Measurements from ENCODE around the gene PIEZO1.

The PIEZO1 gene

DNA sequence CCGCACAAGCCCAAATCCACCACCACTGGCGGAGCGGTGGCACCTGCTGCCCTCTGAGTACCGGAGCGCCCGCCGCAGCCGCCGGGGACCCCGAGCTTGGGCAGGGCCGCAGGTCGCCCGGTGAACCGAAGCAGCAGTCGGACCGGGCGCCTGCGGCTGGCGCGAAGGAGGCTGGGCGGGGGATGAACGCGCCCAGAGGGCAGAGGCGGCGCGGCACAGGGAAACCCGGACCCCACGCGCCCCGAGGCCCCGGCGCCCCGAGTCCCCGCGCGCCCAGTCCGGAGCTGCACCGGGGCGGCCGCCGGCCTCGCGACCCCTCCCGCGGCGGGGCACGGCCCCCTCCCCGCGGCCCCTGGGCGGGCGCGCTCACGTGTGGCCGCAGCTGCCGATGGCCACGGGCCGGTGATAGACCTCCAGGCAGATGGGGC, 79.2 kb downstream of the PIEZO1 start:
- DNase-seq (ENCODE audit: low spot score), result no peak

DNA sequence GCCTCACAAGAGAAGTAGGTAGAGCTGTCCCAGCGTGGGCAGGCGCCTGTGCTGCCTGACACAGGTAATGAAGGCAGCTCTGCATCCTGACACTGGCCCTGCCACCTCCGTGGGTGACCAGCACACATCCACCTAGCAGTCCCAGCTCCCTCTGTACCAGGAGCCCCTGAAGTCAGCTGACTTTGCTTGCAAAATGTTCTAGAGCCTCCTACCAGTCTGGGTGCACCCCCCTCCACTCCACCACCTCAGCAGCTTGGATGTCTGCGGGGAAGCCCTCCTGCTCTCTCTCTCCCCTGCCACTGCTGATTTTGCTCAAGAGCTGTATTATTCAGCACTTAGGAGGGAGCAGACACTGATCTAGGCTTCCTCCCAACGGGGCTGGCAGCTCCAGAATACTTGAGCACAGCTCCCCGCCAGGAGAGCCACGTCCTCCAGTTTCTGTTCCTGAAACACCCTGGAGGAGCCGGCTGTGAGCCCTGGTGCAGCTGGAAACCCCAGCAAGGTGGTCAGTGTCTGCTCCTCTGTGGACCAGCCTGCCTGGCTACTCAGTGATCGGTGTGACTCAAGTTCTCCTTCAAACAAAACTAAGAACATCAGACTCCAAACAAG, 79.8 kb downstream of the PIEZO1 start:
- DNase-seq (ENCODE audit: low spot score), result no peak

DNA sequence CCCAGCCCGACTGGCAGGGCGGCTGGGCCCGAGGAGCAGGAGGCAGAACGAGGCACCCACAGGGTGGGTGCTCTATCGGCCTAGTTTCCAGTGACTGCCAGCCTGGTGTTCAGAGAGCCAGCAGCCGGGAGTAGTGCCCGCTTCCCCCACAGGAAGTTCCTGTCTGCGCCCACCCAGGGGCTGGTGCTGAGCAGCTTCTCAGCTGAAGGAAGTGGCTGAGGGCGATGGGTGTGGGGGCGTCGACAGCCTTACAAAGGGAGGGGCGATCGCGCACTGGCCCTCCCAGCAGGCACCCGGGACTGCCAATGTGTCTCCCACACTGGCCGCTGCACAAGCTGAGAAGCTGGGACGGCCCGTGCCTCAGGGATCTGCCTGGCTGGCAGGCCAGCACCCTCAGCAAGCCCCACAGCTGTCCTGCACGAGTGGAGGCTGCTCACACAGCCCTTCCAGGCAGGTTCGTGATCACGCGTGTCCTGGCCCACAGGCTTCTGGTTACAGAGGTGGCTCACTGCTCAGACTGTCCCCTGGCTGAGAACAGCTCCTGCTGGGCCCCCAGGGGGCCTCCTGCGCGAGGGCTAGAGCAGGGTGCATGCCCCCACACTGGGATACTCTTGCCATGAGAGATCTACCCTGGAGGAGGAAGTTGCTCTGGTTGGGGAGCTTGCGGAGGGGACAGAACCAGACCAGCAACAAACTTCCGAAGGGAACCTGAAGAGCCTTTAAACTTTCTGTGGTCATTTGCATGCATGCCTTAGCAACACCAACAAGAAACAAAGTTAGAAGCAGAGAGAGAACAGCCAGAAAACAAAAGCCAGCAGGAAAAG, 81.3 kb downstream of the PIEZO1 start:
- no peak for DNase-seq (ENCODE audit: low spot score)

DNA sequence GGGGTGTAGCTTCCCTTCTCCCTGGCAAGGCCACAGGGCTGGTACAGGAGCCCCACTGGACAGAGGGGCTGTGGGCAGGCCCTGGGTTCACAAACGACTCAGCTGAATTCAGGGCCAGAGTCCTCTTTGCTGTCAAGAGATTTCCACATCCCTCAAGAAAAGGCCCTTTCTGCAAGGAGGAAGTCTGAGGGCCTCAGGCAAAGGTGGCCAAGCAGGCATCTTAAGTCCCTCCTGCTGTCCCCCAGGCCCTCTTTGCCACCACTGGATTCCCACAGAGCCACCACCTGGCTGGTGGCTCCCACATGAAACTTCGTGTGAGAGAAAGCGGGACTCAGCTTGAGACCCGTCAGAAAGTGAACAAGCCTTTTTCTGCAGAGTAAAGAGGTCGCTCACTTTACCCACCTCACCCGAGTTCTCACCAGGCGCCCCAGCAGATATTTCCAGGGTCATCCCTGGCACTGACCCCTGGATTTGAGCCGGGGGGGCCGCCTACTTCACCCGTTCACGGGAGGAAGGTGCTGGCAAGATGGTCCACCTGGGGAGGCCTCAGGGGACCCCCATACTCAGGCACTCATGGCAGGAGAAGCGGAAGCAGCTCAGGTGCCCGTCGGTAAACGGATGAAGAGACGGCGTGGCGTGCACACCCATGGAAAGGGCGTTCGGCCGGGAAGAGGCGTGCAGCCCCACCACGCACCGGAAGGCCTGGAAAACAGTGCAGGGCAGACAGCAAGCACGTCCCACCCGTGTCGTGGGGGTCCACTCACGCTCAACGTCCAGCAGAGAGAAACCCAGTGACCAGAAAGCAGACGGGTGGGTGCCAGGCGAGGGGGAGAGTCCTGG, 82.4 kb downstream of the PIEZO1 start:
- DNase-seq (ENCODE audit: low spot score), result no peak

DNA sequence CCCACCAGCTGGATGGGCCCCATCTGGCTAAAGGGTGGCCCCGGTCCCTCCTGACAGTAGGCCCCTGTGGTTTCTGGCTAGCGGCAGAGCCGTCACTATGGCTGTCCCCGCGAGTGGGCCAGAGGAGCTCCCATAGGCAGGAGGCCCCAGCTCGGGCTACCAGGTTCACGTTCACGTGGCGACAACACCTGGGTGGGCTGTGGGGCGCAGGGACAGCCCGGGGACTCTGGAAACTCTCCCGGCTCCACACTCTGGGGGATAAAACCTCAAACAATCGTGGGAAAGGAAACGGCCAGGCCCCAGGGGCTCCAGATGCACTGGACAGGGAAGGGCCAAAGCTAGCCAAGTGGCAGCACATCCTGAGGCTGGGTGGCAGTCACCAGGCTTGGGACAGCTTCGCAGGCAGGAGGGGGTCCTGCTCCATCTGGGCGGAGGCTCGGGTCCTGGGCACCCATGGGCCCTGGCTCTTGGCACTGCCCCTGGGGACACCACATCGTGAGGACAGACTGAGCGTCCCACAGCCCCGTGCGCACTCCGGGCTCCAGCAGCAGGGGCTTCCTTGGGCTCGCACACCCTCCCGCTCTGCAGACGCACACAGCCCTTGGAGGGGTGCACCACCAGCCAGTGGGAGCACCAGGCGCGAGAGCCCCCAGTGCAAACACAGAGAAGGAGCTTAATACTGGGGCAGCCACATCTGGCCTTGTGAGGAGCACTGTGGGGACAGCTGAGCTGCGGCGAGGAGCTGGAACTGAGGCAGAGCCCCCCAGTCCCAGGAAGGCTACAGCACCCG, 83.2 kb downstream of the PIEZO1 start:
- DNase-seq (ENCODE audit: low spot score), result no peak

DNA sequence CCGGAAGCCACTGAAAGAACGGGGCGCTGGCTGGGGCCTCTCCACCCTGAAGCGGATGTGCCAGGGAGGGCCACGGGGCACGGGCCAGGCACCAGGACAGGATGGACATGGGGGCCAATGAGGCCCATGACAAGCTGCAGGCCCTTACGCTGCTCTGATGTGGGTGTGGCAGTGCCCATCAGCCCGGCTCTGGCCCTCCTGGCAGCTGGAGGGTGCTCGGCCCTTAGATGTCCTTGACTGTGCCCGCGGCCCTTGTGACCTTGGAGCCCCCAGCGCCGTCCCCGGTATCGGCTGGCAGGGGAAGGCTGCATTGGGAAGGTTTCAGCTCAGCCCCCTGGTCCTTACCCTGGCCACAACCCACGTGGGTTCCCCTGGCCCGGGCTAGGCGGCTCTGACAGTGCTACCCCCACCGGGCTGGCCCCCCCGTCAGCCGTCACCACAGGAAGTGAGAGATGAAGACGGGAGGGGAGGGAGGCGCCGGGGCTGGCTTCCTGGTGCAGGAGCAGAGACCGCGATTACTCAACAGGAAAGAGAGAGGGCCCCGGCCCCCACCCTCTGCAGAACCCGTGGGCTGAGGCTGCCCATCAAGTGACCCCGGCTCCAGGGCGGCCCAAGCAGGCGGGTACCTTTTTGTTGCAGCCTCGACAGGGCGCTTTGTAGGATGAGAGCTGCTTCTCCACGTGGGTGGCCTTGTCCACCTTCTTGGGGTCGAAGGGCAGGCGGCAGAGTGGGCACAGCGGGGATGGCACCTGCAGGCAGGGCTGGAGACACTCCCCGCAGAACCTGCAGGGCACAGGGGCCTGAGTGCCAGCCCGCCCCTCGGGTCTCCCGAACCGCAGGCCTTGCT, 84.2 kb downstream of the PIEZO1 start:
- no peak for DNase-seq (ENCODE audit: low spot score)

DNA sequence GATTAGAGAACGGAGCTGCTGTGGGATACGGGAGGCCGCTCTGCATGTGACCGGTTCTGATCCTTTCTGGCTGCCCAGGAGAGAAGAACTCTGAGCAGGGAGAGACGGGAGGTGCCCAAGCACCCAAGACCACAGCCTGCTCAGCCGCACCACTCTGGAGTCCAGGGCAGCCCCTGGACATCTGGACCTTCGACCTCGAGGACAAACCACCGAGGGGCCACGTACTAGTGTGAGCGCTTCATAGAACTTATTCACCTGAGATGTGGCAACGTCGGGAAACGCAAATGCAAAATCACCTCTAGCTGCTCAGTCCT, 84.7 kb downstream of the PIEZO1 start:
- no peak for DNase-seq (ENCODE audit: low spot score)

DNA sequence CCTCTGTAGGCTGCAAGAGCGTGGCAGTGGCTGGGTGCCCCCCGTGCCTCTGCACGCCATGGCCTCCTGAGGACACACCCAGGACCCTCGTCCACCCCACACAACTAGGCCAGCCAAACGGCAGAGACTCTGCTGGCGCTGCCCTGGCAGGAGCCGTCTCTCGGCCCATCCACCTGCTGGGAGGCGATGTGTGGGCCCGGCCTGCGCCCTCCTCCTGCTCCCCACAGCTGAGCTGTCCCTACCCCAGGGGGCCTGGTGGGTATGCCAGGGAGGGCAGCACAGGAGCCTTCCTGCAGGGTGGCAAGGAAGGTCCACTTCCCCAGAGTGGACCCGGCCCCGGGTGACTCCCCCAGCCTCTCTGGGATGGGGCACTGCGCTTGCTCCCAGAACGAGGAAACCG, 85.8 kb downstream of the PIEZO1 start:
- DNase-seq (ENCODE audit: low spot score), result no peak

DNA sequence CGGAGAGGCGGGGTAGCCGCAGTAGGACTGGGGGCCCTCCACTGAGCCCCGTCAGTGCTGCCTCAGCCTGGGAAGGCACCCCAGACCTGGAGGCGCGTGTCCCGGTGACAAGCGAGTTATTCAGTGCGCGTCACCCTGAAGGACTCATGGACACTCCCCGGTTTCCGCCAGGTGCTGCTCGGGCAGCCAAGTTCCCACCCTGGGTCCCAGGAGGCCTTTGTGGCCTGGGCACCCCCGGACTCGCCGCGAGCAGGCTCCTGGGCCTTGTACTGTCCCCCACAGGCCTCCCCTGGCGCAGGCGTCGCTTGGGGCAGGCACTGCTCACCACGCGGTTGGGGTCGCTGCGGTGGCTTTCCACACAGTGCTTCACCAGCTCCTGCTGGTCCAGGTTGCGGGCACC, 86.4 kb downstream of the PIEZO1 start:
- DNase-seq (ENCODE audit: low spot score), result no peak

DNA sequence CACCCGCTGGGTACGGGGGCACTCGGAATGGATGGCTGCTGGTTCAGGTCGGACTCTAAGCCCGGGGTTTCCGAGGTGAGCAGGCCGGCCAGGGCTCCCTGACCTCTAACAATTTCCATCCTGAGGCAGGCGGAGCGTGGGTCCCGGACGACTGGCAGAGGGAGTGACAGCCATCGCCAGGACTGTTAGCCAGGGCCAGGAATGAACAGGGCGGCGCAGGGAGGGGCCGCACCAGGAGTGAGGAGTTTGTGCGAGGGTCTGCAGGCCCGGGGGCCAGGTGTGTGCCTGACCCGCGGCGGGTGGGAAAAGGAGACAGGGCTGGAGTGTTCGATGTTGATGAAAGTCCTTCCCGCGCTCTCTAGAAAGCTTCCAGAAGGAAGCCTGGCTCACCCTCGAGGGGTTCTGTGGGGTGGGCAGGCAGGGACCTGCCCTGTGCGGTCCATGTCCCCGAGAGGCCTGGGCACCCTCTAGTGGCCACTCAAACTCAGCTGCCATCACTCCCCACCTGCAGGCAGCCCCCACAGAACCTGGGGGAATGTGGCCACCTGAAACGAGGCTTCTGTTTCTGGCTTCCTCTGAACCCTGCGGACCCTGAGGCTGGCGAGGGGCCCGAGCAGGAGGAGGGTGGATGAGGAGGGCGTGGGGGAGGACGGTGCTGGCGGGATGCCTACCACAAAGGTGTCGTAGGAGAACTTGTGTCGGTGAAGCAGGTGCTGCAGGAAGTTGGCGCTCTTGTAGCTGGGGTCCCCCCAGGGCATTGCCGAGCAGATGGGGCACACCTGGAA, 87.0 kb downstream of the PIEZO1 start:
- no peak for DNase-seq (ENCODE audit: low spot score)

DNA sequence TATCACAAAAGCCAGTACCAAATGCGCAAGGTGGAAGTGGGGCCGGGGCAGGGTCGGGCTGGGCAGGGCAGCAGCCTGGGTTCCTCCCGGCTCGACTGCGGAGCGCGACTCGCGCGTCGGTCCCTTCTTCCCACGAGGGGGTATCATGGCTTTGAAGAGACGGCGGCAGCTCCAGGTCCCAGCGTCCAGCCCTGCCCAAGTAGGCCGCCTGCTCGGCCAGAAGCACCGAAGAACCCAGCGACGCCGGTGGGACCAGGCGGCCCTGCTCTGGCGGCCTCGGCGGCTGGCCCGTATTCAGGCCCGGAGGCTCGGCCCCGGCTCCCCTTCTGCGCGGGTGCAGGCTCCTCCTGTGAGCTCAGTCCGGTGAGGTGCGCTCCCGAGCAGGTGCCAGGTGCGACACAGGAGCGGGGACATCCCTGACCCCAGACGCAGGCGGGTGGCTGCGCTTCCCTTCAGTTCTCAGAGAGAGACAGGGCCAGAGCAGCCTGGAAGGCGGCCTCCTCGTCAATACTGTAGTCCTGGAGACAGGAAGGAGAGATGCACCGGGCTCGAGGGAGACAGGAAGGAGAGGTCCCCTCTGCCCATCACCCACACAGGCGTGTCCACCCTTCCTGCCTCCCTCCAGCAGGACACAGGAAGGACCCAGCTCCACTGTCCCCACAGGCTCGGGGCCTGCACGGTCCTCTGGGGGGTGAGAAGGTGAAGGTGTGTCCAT, 87.7 kb downstream of the PIEZO1 start:
- no peak for DNase-seq (ENCODE audit: low spot score)

DNA sequence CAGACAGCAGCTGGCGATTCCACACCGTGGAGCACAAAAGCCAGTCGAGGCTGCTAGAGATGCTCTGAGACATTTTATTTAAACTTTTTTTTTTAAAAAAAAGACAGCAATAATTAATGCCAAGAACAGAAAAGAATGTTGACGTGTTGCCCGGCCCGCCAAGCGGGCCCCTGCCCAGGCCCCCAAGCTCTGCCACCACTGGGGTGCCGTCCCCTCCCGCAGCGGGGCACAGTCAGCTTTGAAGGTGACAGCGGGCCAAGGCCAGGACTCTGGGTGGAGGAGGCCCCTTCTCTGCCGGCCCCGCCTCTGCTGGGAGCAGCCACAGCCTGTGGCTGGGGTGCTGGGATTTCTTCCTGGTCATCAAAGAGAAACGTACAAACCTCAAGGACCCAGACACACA, 88.6 kb downstream of the PIEZO1 start:
- DNase-seq (ENCODE audit: low spot score), result no peak

DNA sequence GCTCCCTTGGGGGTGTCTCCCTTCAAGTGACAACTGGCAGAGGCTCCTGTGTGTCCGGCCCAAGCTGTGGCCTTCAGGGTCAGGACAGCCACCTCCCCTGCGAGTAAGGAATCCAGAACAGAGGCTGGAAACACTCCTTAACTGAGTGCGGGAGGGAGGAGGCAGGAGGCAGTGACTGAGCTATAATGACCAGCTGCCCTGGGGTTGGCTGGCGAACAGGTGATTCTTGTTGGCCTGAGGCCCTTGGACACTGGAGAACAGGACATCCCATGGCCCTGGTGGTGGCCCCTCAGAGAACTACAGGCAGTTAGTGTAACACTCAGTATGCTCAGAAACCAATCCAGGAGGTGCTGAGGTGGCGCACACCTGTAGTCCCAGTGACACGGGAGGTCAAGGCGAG, 89.3 kb downstream of the PIEZO1 start:
- no peak for DNase-seq (ENCODE audit: low spot score)

DNA sequence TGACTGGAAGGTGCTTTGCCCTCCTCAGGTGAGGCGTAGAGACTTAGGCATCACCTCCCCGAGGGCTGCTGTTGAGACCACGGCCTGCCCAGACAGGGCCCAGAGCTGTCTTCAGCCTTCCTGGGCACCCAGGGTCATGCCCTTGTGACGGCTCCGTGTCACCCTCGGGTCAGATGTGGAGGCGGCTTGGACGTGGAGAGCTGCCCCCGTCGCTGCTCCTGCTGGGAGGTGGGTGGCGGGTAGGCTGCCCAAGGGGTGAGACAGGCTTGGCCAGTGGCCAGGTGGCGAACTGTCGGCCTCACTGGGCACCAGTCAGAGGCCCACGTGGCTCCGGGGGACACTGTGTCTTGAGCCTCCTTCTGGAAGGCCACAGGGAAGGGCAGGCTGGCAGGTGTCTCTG, 89.8 kb downstream of the PIEZO1 start:
- DNase-seq (ENCODE audit: low spot score), result no peak

DNA sequence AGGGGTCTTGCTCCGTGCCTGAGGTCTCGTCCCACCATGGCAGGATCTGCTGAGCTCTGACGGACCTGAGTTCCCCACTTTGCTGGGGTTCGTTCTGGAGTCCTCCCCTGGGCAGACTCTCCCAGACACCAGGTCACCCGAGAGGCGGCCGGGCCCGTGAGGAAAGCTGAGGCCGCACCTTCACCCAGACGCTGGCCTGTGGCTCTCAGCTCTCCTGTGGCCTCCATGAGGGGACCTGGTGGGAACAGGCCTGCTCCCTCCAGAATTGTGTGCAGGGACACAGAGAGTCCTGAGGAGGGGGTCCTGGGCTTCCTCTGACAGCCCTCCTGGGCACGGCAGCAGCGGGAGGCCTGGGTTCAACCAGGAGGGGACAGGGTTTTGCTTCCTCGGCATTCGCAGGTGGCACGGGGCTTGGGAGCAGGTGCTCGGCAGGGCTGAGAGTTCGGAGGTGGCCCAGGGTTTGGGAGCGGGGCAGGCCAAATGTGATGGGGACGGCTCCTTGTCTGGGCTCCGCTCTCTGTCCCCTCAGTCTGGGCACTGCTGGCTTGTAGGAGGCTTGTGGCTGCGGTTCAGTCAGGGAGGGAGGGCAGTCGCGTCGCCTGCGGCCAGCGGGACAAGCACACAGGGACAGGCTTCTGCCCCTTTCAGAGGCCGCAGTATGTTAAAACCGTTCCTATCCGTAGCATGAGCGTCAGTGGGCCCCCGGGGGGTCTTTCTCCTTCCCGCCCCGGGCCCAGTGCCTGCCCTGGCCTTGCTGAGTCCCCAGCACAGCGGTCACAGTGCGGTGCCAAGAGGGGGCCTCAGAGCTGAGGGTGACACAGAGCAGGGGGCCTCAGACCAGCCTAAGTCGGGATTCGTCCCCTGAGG, 90.6 kb downstream of the PIEZO1 start:
- DNase-seq (ENCODE audit: low spot score), result no peak

DNA sequence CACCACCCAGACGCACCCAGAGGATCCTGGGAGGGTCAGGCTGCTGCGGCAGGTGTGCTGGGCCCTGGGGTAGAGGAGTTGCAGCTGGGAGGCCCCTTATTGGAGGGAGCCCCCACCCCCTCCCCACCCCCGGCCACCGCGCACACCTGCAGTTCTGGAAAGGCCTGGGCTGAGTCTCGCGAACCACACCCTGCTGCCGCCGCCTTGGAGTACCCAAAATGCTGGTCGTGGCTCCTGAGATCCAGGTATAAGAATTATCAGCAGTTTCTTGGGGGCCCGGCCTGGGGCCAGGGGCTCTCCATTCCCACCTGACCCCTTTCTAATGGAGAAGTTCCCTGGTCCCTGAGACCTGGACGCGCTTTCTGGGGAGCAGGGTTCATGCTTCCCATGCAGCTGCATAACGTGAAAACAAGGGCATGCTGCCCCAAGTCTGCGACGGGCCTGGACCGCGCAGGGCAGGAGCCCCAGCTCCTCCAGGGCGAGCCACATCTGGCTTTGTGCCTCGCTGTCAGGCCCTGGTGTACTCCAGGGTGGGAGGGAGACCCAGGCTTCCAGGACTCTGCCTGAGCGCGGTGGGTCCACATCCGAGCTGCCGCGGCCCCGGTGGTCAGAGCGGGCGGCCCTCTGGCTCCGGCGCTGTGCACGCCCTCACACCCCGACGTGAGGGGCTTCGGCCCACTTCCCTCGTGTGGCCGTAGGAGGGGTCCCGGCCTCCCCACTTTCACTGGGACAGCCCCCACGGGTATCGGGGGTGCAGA, 91.4 kb downstream of the PIEZO1 start:
- DNase-seq (ENCODE audit: low spot score), result no peak

DNA sequence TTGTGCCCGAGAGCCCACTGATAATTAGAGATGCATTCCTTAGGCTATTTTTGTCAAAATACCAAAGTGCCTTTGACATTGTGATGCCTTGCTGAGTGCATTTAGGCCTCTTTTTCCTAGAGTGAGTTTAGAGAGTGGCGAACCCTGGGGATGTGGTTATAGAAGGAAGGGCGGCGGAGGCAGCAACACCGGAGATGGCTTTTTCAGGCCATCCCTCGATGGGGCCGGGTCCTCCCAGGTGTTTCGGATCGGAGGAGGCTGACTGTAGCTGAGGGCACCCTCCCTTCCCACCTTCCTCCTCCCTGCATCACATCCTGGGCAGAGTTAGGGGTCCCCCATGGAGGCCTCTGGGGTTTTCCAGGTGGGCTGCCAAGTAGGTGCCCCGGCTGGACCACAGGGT, 92.2 kb downstream of the PIEZO1 start:
- no peak for DNase-seq (ENCODE audit: low spot score)

DNA sequence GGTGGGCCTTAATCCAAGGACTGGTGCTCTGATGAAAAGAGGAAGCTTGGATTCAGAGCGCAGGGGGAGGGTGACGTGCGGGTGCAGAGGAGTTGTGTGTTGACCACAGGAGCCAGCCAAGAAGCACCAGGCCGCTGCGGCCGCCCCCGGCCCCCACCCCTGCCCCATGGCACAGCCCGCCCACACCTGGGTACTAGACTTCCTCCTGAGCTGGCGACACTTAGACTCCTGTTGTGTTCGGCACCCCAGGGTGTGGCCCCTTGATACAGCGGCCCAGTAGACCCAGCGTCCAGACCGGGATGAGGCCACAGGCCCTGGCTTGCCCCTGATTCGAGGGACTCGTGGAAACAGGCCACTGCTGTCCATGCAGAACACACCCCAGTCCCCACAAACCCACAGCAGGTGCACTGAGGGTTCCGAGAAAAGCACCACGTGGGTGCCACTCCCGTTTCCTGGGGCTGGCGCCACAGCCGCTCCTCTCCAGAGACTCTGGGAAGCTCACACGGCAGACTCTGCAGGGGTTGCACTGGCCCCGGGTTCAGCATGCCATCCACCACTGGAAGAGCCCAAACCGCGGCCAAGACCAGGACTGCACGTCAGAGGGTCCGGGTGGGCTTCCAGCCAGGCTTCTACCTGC, 93.0 kb downstream of the PIEZO1 start:
- no peak for DNase-seq (ENCODE audit: low spot score)
